Measurements from ENCODE around the gene TXNRD1.

Gene TXNRD1

DNA sequence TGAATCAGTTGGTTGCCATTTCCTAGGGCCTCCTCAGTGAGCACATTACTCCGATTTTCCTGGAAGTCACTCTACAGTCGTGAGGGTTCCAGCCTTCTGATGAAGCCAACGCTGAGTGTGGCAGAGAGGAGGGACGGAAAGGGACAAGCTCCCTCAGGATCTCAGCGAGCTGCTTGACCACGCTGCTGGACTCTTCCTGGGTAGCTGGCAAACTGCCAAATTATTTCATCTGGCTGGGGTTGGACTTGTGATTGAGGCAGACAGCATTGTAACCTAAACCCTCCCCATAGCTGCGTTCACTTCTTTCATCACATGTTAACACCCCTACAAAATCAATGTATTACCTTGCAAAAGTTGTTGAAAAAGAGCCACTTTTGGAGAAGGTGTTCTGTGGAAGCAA lies 171.6 kb downstream of the TXNRD1 start (continued):
- TF ChIP-seq, protein P1, sequence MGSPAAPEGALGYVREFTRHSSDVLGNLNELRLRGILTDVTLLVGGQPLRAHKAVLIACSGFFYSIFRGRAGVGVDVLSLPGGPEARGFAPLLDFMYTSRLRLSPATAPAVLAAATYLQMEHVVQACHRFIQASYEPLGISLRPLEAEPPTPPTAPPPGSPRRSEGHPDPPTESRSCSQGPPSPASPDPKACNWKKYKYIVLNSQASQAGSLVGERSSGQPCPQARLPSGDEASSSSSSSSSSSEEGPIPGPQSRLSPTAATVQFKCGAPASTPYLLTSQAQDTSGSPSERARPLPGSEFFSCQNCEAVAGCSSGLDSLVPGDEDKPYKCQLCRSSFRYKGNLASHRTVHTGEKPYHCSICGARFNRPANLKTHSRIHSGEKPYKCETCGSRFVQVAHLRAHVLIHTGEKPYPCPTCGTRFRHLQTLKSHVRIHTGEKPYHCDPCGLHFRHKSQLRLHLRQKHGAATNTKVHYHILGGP (tag by site-specific recombination; IDR thresholded peaks at IDR 0.05), result peak; percentile 66
- no peak for TF ChIP-seq SCRT2 (tag by site-specific recombination; IDR thresholded peaks at IDR 0.05)
- no peak for TF ChIP-seq ZNF274 (IDR thresholded peaks at IDR 0.05; ENCODE audit: low read length)
- TF ChIP-seq ZNF274 (tag by site-specific recombination; IDR thresholded peaks at IDR 0.05; ENCODE audit: borderline replicate concordance), result no peak
- no peak for TF ChIP-seq ZNF202 (tag by site-specific recombination; IDR thresholded peaks at IDR 0.05; ENCODE audit: borderline replicate concordance)
- no peak for TF ChIP-seq ZNF510 (tag by site-specific recombination; IDR thresholded peaks at IDR 0.05; ENCODE audit: insufficient replicate concordance)
- TF ChIP-seq, protein P2, sequence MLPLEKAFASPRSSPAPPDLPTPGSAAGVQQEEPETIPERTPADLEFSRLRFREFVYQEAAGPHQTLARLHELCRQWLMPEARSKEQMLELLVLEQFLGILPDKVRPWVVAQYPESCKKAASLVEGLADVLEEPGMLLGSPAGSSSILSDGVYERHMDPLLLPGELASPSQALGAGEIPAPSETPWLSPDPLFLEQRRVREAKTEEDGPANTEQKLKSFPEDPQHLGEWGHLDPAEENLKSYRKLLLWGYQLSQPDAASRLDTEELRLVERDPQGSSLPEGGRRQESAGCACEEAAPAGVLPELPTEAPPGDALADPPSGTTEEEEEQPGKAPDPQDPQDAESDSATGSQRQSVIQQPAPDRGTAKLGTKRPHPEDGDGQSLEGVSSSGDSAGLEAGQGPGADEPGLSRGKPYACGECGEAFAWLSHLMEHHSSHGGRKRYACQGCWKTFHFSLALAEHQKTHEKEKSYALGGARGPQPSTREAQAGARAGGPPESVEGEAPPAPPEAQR (tag by site-specific recombination; IDR thresholded peaks at IDR 0.05), result no peak
- no peak for TF ChIP-seq ZNF560 (tag by site-specific recombination; IDR thresholded peaks at IDR 0.05; ENCODE audit: borderline replicate concordance)
- no peak for TF ChIP-seq PRDM1 (tag by site-specific recombination; IDR thresholded peaks at IDR 0.05)
- no peak for TF ChIP-seq ZNF302 (tag by site-specific recombination; IDR thresholded peaks at IDR 0.05; ENCODE audit: low read depth)
- TF ChIP-seq ZNF248 (tag by site-specific recombination; IDR thresholded peaks at IDR 0.05), result no peak
- TF ChIP-seq ZEB2 (tag by site-specific recombination; IDR thresholded peaks at IDR 0.05), result no peak
- peak; percentile 69; the same call in 1 of the 2 replicates for TF ChIP-seq ZNF350 (tag by site-specific recombination; IDR thresholded peaks at IDR 0.05)
- TF ChIP-seq SALL2 (tag by site-specific recombination; IDR thresholded peaks at IDR 0.05; ENCODE audit: borderline replicate concordance), result no peak
- no peak for TF ChIP-seq ZFP37 (tag by site-specific recombination; IDR thresholded peaks at IDR 0.05)
- TF ChIP-seq OSR2 (tag by site-specific recombination; IDR thresholded peaks at IDR 0.05), result no peak
- no peak for TF ChIP-seq ZNF600 (tag by site-specific recombination; IDR thresholded peaks at IDR 0.05)
- TF ChIP-seq ZNF19 (tag by site-specific recombination; IDR thresholded peaks at IDR 0.05; ENCODE audit: low read depth), result no peak
- no peak for TF ChIP-seq SP7 (tag by site-specific recombination; IDR thresholded peaks at IDR 0.05)
- no peak for TF ChIP-seq ZNF521 (tag by site-specific recombination; IDR thresholded peaks at IDR 0.05)
- TF ChIP-seq ZBTB1 (tag by site-specific recombination; IDR thresholded peaks at IDR 0.05), result no peak
- TF ChIP-seq ZNF791 (tag by site-specific recombination; IDR thresholded peaks at IDR 0.05), result no peak
- no peak for TF ChIP-seq ZNF211 (tag by site-specific recombination; IDR thresholded peaks at IDR 0.05; ENCODE audit: low read depth)
- no peak for TF ChIP-seq ZNF324 (tag by site-specific recombination; IDR thresholded peaks at IDR 0.05)
- TF ChIP-seq ZNF843 (tag by site-specific recombination; IDR thresholded peaks at IDR 0.05), result no peak
- TF ChIP-seq, protein P3, sequence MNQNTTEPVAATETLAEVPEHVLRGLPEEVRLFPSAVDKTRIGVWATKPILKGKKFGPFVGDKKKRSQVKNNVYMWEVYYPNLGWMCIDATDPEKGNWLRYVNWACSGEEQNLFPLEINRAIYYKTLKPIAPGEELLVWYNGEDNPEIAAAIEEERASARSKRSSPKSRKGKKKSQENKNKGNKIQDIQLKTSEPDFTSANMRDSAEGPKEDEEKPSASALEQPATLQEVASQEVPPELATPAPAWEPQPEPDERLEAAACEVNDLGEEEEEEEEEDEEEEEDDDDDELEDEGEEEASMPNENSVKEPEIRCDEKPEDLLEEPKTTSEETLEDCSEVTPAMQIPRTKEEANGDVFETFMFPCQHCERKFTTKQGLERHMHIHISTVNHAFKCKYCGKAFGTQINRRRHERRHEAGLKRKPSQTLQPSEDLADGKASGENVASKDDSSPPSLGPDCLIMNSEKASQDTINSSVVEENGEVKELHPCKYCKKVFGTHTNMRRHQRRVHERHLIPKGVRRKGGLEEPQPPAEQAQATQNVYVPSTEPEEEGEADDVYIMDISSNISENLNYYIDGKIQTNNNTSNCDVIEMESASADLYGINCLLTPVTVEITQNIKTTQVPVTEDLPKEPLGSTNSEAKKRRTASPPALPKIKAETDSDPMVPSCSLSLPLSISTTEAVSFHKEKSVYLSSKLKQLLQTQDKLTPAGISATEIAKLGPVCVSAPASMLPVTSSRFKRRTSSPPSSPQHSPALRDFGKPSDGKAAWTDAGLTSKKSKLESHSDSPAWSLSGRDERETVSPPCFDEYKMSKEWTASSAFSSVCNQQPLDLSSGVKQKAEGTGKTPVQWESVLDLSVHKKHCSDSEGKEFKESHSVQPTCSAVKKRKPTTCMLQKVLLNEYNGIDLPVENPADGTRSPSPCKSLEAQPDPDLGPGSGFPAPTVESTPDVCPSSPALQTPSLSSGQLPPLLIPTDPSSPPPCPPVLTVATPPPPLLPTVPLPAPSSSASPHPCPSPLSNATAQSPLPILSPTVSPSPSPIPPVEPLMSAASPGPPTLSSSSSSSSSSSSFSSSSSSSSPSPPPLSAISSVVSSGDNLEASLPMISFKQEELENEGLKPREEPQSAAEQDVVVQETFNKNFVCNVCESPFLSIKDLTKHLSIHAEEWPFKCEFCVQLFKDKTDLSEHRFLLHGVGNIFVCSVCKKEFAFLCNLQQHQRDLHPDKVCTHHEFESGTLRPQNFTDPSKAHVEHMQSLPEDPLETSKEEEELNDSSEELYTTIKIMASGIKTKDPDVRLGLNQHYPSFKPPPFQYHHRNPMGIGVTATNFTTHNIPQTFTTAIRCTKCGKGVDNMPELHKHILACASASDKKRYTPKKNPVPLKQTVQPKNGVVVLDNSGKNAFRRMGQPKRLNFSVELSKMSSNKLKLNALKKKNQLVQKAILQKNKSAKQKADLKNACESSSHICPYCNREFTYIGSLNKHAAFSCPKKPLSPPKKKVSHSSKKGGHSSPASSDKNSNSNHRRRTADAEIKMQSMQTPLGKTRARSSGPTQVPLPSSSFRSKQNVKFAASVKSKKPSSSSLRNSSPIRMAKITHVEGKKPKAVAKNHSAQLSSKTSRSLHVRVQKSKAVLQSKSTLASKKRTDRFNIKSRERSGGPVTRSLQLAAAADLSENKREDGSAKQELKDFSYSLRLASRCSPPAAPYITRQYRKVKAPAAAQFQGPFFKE (tag by site-specific recombination; IDR thresholded peaks at IDR 0.05; ENCODE audit: borderline replicate concordance), result no peak
- no peak for TF ChIP-seq ZXDB (tag by site-specific recombination; IDR thresholded peaks at IDR 0.05)
- TF ChIP-seq ZNF660 (tag by site-specific recombination; IDR thresholded peaks at IDR 0.05), result 0 out of 2 replicates have a peak, but pooled peaks have one; percentile 53
- TF ChIP-seq, protein P4, sequence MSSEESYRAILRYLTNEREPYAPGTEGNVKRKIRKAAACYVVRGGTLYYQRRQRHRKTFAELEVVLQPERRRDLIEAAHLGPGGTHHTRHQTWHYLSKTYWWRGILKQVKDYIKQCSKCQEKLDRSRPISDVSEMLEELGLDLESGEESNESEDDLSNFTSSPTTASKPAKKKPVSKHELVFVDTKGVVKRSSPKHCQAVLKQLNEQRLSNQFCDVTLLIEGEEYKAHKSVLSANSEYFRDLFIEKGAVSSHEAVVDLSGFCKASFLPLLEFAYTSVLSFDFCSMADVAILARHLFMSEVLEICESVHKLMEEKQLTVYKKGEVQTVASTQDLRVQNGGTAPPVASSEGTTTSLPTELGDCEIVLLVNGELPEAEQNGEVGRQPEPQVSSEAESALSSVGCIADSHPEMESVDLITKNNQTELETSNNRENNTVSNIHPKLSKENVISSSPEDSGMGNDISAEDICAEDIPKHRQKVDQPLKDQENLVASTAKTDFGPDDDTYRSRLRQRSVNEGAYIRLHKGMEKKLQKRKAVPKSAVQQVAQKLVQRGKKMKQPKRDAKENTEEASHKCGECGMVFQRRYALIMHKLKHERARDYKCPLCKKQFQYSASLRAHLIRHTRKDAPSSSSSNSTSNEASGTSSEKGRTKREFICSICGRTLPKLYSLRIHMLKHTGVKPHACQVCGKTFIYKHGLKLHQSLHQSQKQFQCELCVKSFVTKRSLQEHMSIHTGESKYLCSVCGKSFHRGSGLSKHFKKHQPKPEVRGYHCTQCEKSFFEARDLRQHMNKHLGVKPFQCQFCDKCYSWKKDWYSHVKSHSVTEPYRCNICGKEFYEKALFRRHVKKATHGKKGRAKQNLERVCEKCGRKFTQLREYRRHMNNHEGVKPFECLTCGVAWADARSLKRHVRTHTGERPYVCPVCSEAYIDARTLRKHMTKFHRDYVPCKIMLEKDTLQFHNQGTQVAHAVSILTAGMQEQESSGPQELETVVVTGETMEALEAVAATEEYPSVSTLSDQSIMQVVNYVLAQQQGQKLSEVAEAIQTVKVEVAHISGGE (tag by site-specific recombination; conservative IDR thresholded peaks at IDR 0.05; ENCODE audit: low read depth), result no peak
